T-cell (primary cell): Measurements from ENCODE around the gene HK3. TPM values are rescaled to one million over a fixed set of nuclear protein-coding genes. Genes with fewer than 3 reads are reported as not detected.

Experiments used
- ATAC-seq, 4 experiments: fragments of 200-7000 bp in 3 of 4; fragments of 150-1000 bp in 1 of 4; cut with Tn5 transposase; replicated peaks in 1 of 4; 1 replicate in 3 of 4; 2 replicates in 1 of 4; pipeline ENCODE4 v1.10.0; 2021; ENCODE audit warnings: moderate library complexity in 3 of 4, mild to moderate bottlenecking in 2 of 4, moderate number of reproducible peaks in 1 of 4
- CTCF ChIA-PET, 2 donors: fragments of 300-600 bp; sonication (Branson Sonifier 250); formaldehyde crosslinking; loops; one replicate each; lab custom pipeline; 2022; ENCODE audit warnings: antibody characterized with exemption in 2 of 2; lab: Charles Lee
- POLR2A ChIA-PET, 2 donors: fragments of 300-600 bp; sonication (Branson Sonifier 250); formaldehyde crosslinking; loops; one replicate each; lab custom pipeline; 2022; ENCODE audit warnings: antibody characterized with exemption in 2 of 2; lab: Charles Lee
- DNase-seq, 35 experiments: peaks; one replicate each; pipeline versions ENCODE4 v3.0.0 to v3.0.0-alpha.2; 2013 to 2023
- H3K27ac ChIP-seq: one replicate; pipeline ENCODE4 v1.5.1; 2013; ENCODE audit warnings: low read length
- H3K27me3 ChIP-seq, 2 experiments: replicated peaks in 1 of 2; 1 replicate in 1 of 2; 2 replicates in 1 of 2; pipeline versions ENCODE4 v1.6.1 to v1.7.0; 2013; ENCODE audit warnings: low read length in 1 of 2, mixed read lengths in 1 of 2; ENCODE audit not compliant: control insufficient read depth in 2 of 2, insufficient read depth in 2 of 2; ENCODE audit errors: extremely low read depth in 1 of 2
- H3K36me3 ChIP-seq, 2 donors: 1 replicate in 1 of 2; 2 replicates in 1 of 2; pipeline versions ENCODE4 v1.6.1 to v1.7.0; 2013; ENCODE audit warnings: low read length in 1 of 2; ENCODE audit not compliant: control insufficient read depth in 2 of 2, insufficient read depth in 1 of 2; ENCODE audit errors: extremely low read depth in 1 of 2
- H3K4me1 ChIP-seq, 2 experiments: 1 replicate in 1 of 2; 2 replicates in 1 of 2; pipeline versions ENCODE4 v1.6.1 to v1.7.0; 2013; ENCODE audit warnings: low read length in 2 of 2, mixed read lengths in 1 of 2; ENCODE audit not compliant: insufficient read depth in 2 of 2, control insufficient read depth in 1 of 2; ENCODE audit errors: extremely low read depth in 1 of 2
- H3K4me3 ChIP-seq, 2 donors: 1 replicate in 1 of 2; 2 replicates in 1 of 2; pipeline versions ENCODE4 v1.5.1 to v1.7.0; 2013; ENCODE audit warnings: mild to moderate bottlenecking in 2 of 2, low read length in 1 of 2, moderate library complexity in 1 of 2; ENCODE audit not compliant: control insufficient read depth in 1 of 2; ENCODE audit errors: extremely low read depth in 1 of 2
- H3K9me3 ChIP-seq: 2 replicates; pipeline ENCODE4 v1.7.0; 2013
- H3K27ac Mint-ChIP-seq, 2 donors: one replicate each; pipeline ENCODE4 v1.8.0; 2020 to 2021; ENCODE audit warnings: mild to moderate bottlenecking in 2 of 2, mixed read lengths in 2 of 2
- H3K27me3 Mint-ChIP-seq, 2 donors: one replicate each; pipeline ENCODE4 v1.8.0; 2021 to 2022; ENCODE audit warnings: mixed read lengths in 2 of 2
- H3K36me3 Mint-ChIP-seq: one replicate; pipeline ENCODE4 v1.8.0; 2021; ENCODE audit warnings: mixed read lengths
- H3K4me1 Mint-ChIP-seq, 3 donors: one replicate each; pipeline ENCODE4 v1.8.0; 2020 to 2022; ENCODE audit warnings: mixed read lengths in 3 of 3, mild to moderate bottlenecking in 1 of 3
- H3K4me3 Mint-ChIP-seq, 3 donors: one replicate each; pipeline ENCODE4 v1.8.0; 2020 to 2022; ENCODE audit warnings: mild to moderate bottlenecking in 3 of 3, mixed read lengths in 3 of 3, moderate library complexity in 3 of 3
- H3K9me3 Mint-ChIP-seq, 3 donors: one replicate each; pipeline ENCODE4 v1.8.0; 2020 to 2022; ENCODE audit warnings: mixed read lengths in 3 of 3
- WGBS: methylation state at CpG from one replicate; pipeline ENCODE4 v1.1.5; 2013; ENCODE audit warnings: missing lambda C conversion rate; ENCODE audit not compliant: insufficient coverage; 5-methylcytosine and 5-hydroxymethylcytosine counted together
- total RNA-seq, 35 experiments: library from RNA in 6 of 35; stranded (reverse) in 6 of 35; fragments of 120-200 nt in 1 of 35; gene quantifications; one replicate each; pipeline versions ENCODE4 v1.2.1 to v1.2.4 and lab custom pipeline; 2013 to 2026

The HK3 gene
- total RNA-seq, 5 donors from 2014 or later (not counting 1 experiment from before 2014, with no cell fraction given): 0.16 to 0.85 (median 0.44) TPM

DNA sequence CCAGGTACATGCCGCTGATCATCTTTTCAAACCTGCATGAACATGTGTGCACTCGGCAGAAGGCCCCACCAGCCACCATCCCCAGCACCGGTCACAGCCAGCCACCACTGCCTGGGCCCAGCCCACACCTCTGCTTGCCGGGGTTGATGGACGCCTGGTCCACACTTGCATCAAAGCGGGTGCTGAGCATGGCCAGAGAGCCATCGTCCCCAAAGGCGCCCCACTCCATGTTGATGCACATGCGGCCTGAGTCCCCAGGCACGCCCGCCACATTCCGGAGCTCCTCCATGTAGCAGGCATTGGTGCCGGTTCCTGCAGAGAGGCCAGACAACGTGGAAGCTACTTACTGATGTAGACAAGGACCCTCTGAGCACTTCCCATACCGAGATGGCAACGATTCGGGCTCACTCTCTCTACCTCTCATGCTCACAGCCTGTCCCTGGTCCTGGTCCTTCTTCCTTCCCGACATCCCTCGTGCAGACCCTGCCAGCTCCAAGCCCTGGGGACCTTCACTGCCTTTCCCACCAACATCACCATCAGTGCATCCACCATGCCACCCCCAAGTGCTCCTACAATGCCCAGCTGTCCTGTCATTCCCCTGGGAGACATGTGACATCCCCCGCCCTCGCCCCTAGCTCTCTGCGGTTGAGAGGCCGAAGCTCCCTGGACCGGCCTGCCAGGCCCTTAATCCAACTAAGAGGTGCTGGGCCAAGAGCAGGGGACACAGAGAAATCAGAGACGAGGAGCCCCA lies 17.2 kb downstream of the HK3 start:
- no peak for DNase-seq
- H3K27me3 ChIP-seq: peaks cover 0 to 47% of the 10 kb centered on the region in 2 experiments
- no peaks in the 10 kb centered on the region for H3K9me3 Mint-ChIP-seq
- H3K27me3 Mint-ChIP-seq: peaks cover 0 to 11% of the 10 kb centered on the region in 2 donors
- peaks cover 0 to 2% of the 10 kb centered on the region in 2 experiments for H3K4me1 ChIP-seq
- CTCF ChIA-PET: no interaction called here
- H3K27ac ChIP-seq: no peak overlapping the region
- no peaks in the 10 kb centered on the region for H3K36me3 Mint-ChIP-seq
- POLR2A ChIA-PET: no interaction called here
- 89% methylated on average over 22 of the region's 25 CpGs for WGBS
- no peaks in the 10 kb centered on the region for H3K9me3 ChIP-seq
- H3K36me3 ChIP-seq: no peaks in the 10 kb centered on the region
- ATAC-seq: no peak
- H3K27ac Mint-ChIP-seq: no peak overlapping the region
- H3K4me3 ChIP-seq: no peak overlapping the region
- no peak overlapping the region for H3K4me3 Mint-ChIP-seq
- H3K4me1 Mint-ChIP-seq: peaks cover 0 to 6% (median 4%) of the 10 kb centered on the region in 3 donors

DNA sequence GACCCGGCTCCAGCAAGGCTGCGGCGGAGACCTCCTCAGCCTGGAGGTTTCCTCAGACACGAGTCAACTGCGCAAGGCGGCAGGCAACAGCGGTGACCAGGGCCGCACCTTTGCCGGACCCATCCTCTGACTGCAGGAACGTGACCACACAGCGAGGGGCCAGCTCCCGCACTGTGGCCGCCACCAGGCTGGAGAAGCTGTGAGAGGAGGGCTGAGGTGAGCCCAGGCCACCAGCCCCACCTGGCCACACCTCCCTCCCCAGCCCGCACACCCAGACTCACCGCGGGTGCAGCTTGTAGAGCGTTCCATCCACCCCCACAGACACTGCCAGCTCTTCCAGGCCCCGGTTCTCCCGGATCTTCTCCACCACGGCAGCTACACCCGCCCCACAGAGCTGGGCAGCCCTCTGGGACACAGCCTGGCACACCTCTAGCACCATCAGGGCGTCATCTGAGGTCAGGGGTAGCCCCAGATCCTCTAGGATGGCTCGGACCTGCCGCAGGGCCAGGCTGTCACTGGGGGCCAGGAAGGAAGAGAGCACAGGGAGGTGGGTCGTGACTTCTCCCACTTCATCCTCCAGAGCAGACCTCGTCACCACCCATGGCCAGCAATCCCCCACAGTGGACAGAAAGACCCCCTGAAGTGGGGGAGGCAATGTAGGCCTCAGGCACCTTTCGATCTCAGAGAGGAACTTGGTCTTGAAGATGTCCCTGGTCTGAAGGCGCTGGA lies 18.0 kb downstream of the HK3 start:
- no peaks in the 10 kb centered on the region for H3K36me3 ChIP-seq
- 81% methylated on average over 12 of the region's 28 CpGs for WGBS
- H3K4me1 Mint-ChIP-seq: peaks cover 3 to 9% (median 6%) of the 10 kb centered on the region in 3 donors
- no peak overlapping the region for H3K4me3 Mint-ChIP-seq
- ATAC-seq (no peak), DNase-seq (no peak)
- H3K9me3 Mint-ChIP-seq: no peaks in the 10 kb centered on the region
- no peak overlapping the region for H3K27ac ChIP-seq
- no peak overlapping the region for H3K4me3 ChIP-seq
- ChIA-PET CTCF (no interaction called here), POLR2A (no interaction called here)
- H3K27ac Mint-ChIP-seq: no peak overlapping the region
- H3K36me3 Mint-ChIP-seq: no peaks in the 10 kb centered on the region
- H3K9me3 ChIP-seq: no peaks in the 10 kb centered on the region
- peaks cover 5 to 18% of the 10 kb centered on the region in 2 donors for H3K27me3 Mint-ChIP-seq
- H3K27me3 ChIP-seq: peaks cover 0 to 55% of the 10 kb centered on the region in 2 experiments
- peaks cover 0 to 4% of the 10 kb centered on the region in 2 experiments for H3K4me1 ChIP-seq

DNA sequence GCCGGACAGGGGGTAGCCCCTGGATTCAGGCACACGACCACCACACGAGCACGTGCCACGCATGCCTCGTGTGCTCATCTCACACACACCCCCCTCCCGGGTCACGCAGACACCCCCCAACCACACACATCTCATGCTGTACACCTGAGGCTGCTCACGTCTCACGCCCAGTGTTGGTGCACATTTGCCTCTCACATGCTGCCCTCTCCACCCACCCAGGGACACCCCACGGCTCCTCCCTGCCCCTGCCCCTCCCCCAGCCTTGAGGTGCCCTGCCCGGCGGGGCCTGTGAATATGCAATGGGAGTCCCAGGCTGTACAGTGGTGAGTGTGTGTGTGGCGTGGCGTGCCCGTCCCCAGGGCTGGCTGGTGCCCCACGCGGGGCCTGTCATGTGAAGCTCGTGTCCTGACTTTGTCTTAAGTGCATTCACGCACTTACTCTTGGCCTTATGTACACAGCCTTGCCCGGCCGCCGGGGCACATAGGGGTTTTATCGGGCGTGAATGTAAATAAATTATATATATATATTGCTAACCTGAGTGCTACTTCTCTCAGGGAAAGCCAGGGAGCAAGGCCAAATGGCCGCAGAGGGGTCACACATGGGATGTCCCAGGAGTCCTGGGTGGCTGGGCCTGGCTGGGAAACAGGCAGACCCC lies 18.7 kb downstream of the HK3 start:
- Histone ChIP-seq H3K9me3 (no peaks in the 10 kb centered on the region), H3K4me1 (peaks cover 0 to 11% of the 10 kb centered on the region in 2 experiments), H3K4me3 (no peak overlapping the region), H3K27ac (no peak overlapping the region), H3K36me3 (no peaks in the 10 kb centered on the region), H3K27me3 (peaks cover 0 to 62% of the 10 kb centered on the region in 2 experiments)
- Mint-ChIP-seq H3K27me3 (peaks cover 12 to 25% of the 10 kb centered on the region in 2 donors), H3K4me1 (peaks cover 7 to 16% (median 13%) of the 10 kb centered on the region in 3 donors), H3K9me3 (no peaks in the 10 kb centered on the region), H3K27ac (no peak overlapping the region), H3K4me3 (no peak overlapping the region), H3K36me3 (no peaks in the 10 kb centered on the region)
- 87% methylated on average over 14 of the region's 26 CpGs for WGBS
- POLR2A ChIA-PET: no interaction called here
- ATAC-seq (no peak), DNase-seq (no peak)
- CTCF ChIA-PET: no interaction called here

DNA sequence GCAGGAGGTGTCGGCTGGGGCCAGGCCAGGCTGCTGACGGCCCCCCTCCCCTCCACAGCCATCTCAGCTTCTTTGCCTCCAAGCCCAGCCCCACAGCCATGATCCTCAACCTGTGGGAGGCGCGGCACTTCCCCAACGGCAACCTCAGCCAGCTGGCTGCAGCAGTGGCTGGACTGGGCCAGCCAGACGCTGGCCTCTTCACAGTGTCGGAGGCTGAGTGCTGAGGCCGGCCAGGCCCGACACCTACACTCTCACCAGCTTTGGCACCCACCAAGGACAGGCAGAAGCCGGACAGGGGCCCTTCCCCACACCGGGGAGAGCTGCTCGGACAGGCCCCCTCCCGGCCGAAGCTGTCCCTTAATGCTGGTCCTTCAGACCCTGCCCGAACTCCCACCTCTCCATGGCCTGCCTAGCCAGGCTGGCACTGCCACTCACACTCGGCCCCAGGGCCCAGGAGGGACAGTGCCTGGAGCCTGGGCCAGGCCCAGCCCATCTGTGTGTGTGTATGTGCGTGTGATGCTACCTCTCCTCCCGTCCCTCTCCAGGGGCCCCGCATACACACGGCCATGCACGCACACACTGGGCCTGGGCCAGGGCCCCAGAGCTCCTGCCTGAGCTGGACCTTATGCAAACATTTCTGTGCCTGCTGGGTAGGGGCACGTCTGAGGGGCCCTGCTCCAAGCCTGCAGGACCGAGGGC lies 19.3 kb downstream of the HK3 start:
- ATAC-seq (no peak), DNase-seq (no peak)
- H3K4me3 Mint-ChIP-seq: no peak overlapping the region
- H3K36me3 Mint-ChIP-seq: no peaks in the 10 kb centered on the region
- Histone ChIP-seq H3K36me3 (no peaks in the 10 kb centered on the region), H3K4me3 (no peak overlapping the region), H3K27me3 (peaks cover 0 to 69% of the 10 kb centered on the region in 2 experiments), H3K4me1 (peaks cover 0 to 10% of the 10 kb centered on the region in 2 experiments), H3K27ac (no peak overlapping the region), H3K9me3 (no peaks in the 10 kb centered on the region)
- H3K4me1 Mint-ChIP-seq: peaks cover 7 to 16% (median 14%) of the 10 kb centered on the region in 3 donors
- H3K27me3 Mint-ChIP-seq: peaks cover 18 to 32% of the 10 kb centered on the region in 2 donors
- ChIA-PET CTCF (no interaction called here), POLR2A (no interaction called here)
- H3K27ac Mint-ChIP-seq: no peak overlapping the region
- WGBS: 79% methylated on average over 20 of the region's 23 CpGs
- H3K9me3 Mint-ChIP-seq: no peaks in the 10 kb centered on the region

DNA sequence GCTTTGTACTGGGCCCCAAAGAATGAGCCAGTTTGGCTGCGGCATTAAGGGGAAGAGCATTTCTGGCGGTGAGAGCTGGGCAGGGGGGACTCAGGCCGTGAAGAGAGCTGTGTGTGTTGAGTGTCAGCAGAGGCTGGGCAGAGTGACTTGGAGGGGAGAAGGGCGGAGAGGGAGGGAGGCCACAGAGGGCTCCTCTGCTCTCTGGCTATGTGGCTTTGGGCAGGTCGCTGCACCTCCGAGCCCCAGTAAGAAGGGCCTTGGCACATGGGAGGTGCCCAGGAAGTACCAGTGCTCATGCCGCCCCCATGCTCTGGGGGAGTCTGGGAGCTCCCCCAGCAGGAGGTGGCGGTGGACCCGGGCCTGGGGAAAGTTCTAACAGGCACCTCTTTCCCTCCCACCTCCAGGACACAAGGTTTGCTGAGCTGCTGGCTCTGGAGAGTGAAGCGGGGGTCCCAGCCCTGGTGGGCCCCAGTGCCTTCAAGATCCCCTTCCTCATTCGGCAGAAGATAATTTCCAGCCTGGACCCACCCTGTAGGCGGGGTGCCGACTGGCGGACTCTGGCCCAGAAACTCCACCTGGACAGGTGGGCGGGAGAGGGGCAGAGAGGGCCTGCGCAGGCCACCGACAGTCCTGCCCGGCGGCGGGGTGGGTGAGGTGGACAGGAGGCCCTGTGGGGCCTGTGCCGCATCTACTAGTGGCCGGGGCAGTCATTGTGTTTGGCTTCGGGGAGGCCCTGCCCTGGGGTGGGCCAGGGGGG lies 20.1 kb downstream of the HK3 start:
- no peaks in the 10 kb centered on the region for H3K9me3 ChIP-seq
- Mint-ChIP-seq H3K36me3 (no peaks in the 10 kb centered on the region), H3K4me1 (peaks cover 7 to 13% (median 13%) of the 10 kb centered on the region in 3 donors), H3K9me3 (no peaks in the 10 kb centered on the region), H3K27ac (no peak overlapping the region), H3K4me3 (no peak overlapping the region), H3K27me3 (peaks cover 19 to 32% of the 10 kb centered on the region in 2 donors)
- H3K4me1 ChIP-seq: peaks cover 0 to 10% of the 10 kb centered on the region in 2 experiments
- ATAC-seq: no peak
- H3K27me3 ChIP-seq: peaks cover 0 to 73% of the 10 kb centered on the region in 2 experiments
- POLR2A ChIA-PET: no interaction called here
- no peak overlapping the region for H3K4me3 ChIP-seq
- H3K36me3 ChIP-seq: no peaks in the 10 kb centered on the region
- no peak overlapping the region for H3K27ac ChIP-seq
- DNase-seq: no peak
- CTCF ChIA-PET: no interaction called here
- 84% methylated on average over 17 of the region's 23 CpGs for WGBS
